GM21529 (cell line): ENCODE data around the gene NFATC3.
"Not testable (repeated sequence)": the region's sequence is repeated elsewhere in the genome, so short reads cannot be mapped to it uniquely, and the experiment has no call there.

Experiments used
- ATAC-seq: cut with Tn5 transposase; IDR thresholded peaks from one replicate; pipeline ENCODE4 v1.9.1; 2021; ENCODE audit not compliant: unreplicated experiment

NFATC3 gene

GRCh38 chr16:68115851-68116250 lies 30.7 kb downstream of the NFATC3 start:
- ATAC-seq = no peak

DNA sequence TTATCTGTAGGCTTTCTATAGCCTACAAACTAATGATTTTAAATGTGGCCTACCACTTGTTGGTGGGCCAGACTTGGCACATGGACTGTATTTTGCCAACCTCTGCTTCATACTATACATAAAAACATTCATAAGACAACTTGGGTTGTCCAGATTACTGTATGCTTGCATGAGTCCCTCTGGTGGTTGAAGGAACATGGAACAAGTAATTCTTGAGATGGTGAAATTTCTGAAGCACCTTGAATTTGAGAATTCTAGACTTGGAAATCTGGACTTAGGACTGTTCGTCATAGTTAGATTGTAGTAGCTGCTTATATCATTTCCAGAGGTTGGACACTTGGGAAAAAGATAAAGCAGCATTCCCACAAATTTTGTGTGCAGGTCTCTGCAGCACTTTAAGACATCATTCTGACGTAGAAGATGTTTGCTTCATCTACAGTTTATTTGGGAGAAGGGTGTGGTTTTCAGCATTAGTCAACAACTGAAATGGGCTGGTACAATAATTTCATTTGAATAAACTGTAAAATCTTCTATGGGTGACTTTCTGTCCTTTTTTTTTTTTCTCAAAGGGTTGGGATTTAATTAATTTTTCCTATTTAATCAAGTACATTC lies 31.2 kb downstream of the NFATC3 start:
- no peak for ATAC-seq

DNA sequence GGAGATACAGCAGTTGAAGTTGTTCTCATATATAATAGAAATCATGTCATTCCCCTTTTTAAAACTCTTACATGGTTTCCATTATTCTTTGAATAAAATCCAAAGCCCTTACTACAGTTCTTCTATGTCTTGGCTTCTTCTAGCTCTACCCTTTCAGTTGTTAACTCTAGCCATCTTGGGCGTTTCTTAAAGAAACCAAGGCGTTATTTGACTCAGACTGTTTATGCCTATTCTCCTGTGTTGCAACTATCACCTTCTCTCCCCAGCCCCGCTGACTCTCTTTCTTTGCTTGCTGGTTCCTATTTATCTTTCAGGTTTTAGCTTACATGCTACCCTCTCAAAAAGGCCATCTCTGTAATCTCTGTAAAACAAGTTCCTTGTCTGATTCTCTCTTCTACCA lies 32.7 kb downstream of the NFATC3 start:
- no peak for ATAC-seq

DNA sequence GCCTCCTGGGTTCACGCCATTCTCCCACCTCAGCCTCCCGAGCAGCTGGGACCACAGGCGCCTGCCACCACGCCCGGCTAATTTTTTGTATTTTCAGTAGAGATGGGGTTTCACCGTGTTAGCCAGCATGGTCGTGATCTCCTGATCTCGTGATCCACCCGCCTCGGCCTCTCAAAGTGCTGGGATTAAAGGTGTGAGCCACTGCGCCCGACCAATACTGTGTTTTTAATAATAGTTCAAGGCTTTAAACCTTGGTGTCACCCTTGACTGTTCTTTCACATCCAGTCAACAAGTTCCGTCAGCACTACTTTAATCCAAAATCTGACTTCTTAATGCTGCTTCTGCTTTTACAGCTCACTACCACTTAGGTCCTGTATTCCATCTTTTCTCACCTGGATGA lies 33.8 kb downstream of the NFATC3 start:
- not testable (repeated sequence) for ATAC-seq

DNA sequence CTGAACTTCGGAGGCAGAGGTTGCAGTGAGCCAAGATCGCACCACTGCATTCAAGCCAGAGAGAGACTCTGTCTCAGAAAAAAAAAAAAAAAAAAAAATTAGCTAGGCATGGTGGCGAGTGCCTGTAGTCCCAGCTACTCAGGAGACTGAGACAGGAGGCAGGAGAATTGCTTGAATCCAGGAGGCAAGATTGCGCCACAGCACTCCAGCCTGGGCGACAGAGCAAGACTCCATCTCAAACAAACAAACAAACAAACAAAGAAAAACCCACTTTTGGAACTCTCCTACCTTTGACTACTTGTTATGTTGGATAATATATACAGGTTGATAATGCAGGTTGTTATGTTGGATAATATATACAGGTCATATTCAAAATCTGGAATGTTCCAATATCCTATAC lies 35.3 kb downstream of the NFATC3 start:
- not testable (repeated sequence) for ATAC-seq

- ATAC-seq = peak; percentile 53
Measured at GRCh38 chr16:68126395-68126794, 41.2 kb downstream of the NFATC3 start.

- no peak for ATAC-seq
Measured at GRCh38 chr16:68128577-68129305, 43.6 kb downstream of the NFATC3 start.

DNA sequence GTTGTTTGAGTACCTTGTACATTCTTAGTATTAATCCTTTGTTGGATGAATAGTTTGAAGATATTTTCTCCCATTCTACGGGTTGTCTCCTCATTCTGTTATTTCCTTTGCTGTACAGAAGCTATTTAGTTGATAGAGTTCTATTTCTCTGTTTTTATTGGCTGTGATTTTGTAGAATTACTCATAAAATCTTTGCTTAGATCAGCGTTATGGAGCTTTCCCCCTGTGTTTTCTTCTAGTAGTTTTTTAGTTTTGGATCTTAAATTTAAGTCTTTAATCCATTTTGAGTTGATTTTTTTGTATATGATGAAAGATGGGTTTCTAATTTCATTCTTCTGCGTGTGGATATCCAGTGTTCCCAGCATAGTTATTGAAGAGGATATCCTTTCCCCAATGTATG lies 45.4 kb downstream of the NFATC3 start:
- ATAC-seq = no peak

- no peak for ATAC-seq
Measured at GRCh38 chr16:68131813-68132706, 46.9 kb downstream of the NFATC3 start.

GRCh38 chr16:68133000-68133399 lies 47.8 kb downstream of the NFATC3 start:
- ATAC-seq = not testable (repeated sequence)

DNA sequence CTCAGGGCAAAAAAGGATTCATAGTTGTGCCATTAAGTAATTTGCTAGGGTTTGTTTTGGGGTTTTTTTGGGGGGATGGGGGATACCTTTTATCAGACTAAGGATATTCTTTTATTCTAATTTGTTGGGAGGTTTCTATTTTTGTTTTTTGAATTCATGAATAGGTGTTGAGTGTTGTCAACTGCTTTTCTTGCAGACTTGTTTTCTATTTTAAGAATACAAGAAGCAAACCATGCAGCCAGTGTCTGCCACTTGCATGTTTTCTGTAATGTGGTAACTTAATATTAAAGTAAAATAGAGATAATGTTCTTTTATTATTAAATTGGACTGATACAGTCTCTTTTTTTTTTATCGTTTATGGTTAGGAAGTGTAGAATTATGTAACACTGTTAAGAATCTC lies 49.5 kb downstream of the NFATC3 start:
- ATAC-seq = no peak

- ATAC-seq = no peak
Measured at GRCh38 chr16:68136515-68136914, 51.3 kb downstream of the NFATC3 start.

DNA sequence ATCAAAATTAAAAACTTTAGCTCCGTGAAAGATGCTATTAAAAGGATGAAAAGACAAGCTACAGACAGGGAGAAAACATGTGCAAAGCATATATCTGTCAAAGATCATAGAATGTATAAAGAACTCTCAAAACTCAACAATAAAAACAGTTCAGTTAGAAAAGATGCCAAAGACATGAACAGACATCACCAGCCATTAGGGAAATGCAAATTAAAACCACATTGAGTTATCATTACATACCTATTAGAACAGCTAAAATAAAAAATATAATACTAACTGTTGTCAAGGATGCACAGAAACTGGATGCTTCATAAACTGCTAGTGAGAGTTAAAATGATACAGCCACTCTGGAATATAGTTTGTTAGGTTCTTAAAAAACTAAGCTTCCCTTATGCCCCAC lies 58.8 kb downstream of the NFATC3 start:
- no peak for ATAC-seq

- ATAC-seq = no peak
Measured at GRCh38 chr16:68146585-68146984, 61.4 kb downstream of the NFATC3 start.

DNA sequence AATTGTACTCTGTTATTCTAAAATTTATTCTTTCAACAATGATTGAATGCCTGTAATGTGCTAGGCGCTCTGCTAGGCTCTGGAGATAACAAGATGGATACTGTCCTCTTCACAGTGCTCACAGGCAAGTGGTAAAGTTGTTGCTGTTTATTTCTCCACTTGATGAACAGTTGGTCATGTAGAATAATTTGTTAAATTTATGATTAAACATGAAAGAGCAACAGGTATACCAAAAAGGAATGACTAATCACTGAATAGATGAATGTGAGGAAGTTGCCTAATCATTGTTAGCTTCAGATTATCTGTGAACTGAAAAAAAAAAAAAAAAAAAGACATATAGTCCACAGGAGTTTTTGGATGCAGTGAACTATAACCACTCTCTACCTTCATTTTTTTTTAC lies 62.3 kb downstream of the NFATC3 start:
- ATAC-seq = no peak

DNA sequence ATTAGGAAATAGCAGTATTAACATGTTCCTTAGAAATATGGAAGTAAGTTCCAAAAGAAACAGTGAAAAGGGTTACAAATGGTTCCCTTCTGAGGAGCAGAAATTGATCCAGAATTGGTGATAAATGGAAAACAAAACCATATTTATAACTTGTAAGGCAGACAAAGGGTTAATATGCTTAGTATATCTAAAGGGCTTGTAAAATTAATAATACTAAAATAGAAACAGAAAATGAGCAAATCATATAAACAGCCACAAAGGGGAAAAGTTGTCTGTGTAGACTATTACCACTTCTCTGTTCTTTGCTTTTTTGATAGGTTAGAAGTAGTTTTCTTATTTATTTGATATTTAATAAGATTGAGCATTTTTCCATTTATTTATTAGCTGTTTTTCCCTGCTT lies 64.4 kb downstream of the NFATC3 start:
- ATAC-seq = no peak

DNA sequence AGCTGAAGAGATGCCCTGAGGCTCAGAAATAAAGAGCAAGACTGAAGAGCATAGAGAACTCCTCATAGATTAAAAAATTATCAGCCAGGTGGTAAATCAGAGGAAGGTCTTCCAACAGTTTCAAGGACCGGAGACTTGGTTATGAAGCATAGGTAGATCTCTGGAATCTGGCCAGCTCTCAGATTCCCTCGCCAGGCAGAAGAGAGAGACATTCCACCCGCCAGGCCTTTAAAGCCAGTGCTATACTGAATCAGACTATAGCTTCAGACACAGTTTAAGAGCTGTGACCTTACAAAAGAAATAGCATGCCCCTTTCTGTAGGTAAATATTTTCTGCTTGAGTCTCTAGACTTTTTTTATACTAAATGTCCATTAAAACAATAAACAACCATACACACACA lies 70.3 kb downstream of the NFATC3 start:
- ATAC-seq = no peak

GRCh38 chr16:68162413-68162812 lies 77.2 kb downstream of the NFATC3 start:
- no peak for ATAC-seq

DNA sequence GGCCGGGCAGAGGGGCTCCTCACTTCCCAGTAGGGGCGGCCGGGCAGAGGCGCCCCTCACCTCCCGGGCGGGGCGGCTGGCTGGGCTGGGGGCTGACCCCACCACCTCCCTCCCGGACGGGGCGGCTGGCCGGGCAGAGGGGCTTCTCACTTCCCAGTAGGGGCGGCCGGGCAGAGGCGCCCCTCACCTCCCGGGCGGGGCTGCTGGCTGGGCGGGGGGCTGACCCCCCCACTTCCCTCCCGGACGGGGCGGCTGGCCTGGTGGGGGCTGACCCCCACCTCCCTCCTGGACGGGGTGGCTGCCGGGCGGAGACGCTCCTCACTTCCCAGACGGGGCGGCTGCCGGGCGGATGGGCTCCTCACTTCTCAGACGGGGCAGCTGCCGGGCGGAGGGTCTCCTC lies 78.1 kb downstream of the NFATC3 start:
- not testable (repeated sequence) for ATAC-seq

GRCh38 chr16:68166264-68166663 lies 81.1 kb downstream of the NFATC3 start:
- no peak for ATAC-seq

GRCh38 chr16:68179196-68179795 lies 94.1 kb downstream of the NFATC3 start:
- ATAC-seq = no peak
